GM19455 (cell line): ENCODE measurements around the gene KRTAP3-2.
"Not testable (repeated sequence)": the region's sequence is repeated elsewhere in the genome, so short reads cannot be mapped to it uniquely, and the experiment has no call there.

Source experiments
- ATAC-seq: cut with Tn5 transposase; IDR thresholded peaks from one replicate; pipeline ENCODE4 v1.9.1; 2021; ENCODE audit not compliant: unreplicated experiment

Gene KRTAP3-2

GRCh38 chr17:40999563-40999962 lies at the start of gene KRTAP3-2:
TSS of gene KRTAP3-2 (minus strand) at chr17:40999906. CDS start at chr17:40999853, 53 bp downstream.
- ATAC-seq: not testable (repeated sequence)

- no peak for ATAC-seq
Observed at GRCh38 chr17:41049110-41049509, 49.4 kb upstream of the KRTAP3-2 start.

- no peak for ATAC-seq
Observed at GRCh38 chr17:41048441-41048840, 48.7 kb upstream of the KRTAP3-2 start.

GRCh38 chr17:41046735-41047465 lies 47.2 kb upstream of the KRTAP3-2 start, which contains the start of gene KRTAP2-1:
TSS of gene KRTAP2-1 (minus strand) at chr17:41047316. CDS start at chr17:41047267, 49 bp downstream.
- not testable (repeated sequence) for ATAC-seq

GRCh38 chr17:41042953-41043352 lies 43.2 kb upstream of the KRTAP3-2 start:
- ATAC-seq: no peak

- not testable (repeated sequence) for ATAC-seq
Observed at GRCh38 chr17:41040783-41041571, 41.3 kb upstream of the KRTAP3-2 start, which contains the start of gene KRTAP1-1. TSS of gene KRTAP1-1 (minus strand) at chr17:41041450. CDS start at chr17:41041397, 53 bp downstream.

- no peak for ATAC-seq
Observed at GRCh38 chr17:41037853-41038350, 38.2 kb upstream of the KRTAP3-2 start.

GRCh38 chr17:41034346-41034935 lies 34.7 kb upstream of the KRTAP3-2 start, which contains the start of gene KRTAP1-3:
TSS of gene KRTAP1-3 (minus strand) at chr17:41034874. CDS start at chr17:41034821, 53 bp downstream.
- not testable (repeated sequence) for ATAC-seq

- ATAC-seq: no peak
Observed at GRCh38 chr17:41029633-41030245, 30.0 kb upstream of the KRTAP3-2 start, which contains the start of gene KRTAP1-4. TSS of gene KRTAP1-4 (minus strand) at chr17:41030195. CDS start at chr17:41030078, 117 bp downstream.

GRCh38 chr17:41026715-41027471 lies 27.2 kb upstream of the KRTAP3-2 start, which contains the start of gene KRTAP1-5:
TSS of gene KRTAP1-5 (minus strand) at chr17:41027208. CDS start at chr17:41027155, 53 bp downstream.
- ATAC-seq: no peak

- ATAC-seq: no peak
Observed at GRCh38 chr17:41024697-41025096, 25.0 kb upstream of the KRTAP3-2 start.

GRCh38 chr17:41020336-41020735 lies 20.6 kb upstream of the KRTAP3-2 start:
- ATAC-seq: no peak

GRCh38 chr17:41019415-41019814 lies 19.7 kb upstream of the KRTAP3-2 start:
- ATAC-seq: no peak

- no peak for ATAC-seq
Observed at GRCh38 chr17:41018541-41018940, 18.8 kb upstream of the KRTAP3-2 start.

- ATAC-seq: no peak
Observed at GRCh38 chr17:41016578-41017215, 17.0 kb upstream of the KRTAP3-2 start.

- no peak for ATAC-seq
Observed at GRCh38 chr17:41015454-41015853, 15.7 kb upstream of the KRTAP3-2 start.

GRCh38 chr17:41013606-41014005 lies 13.9 kb upstream of the KRTAP3-2 start:
- ATAC-seq: no peak

- ATAC-seq: no peak
Observed at GRCh38 chr17:41013181-41013580, 13.5 kb upstream of the KRTAP3-2 start.
